GM19324 (cell line): Measurements from ENCODE around the gene FAM107B.

ENCODE experiments used
- ATAC-seq: cut with Tn5 transposase; IDR thresholded peaks from one replicate; pipeline ENCODE4 v1.9.1; 2021; ENCODE audit warnings: mild to moderate bottlenecking, moderate library complexity; ENCODE audit not compliant: unreplicated experiment, low FRiP score

FAM107B gene

GRCh38 chr10:14523286-14523685, 251.4 kb downstream of the FAM107B start:
- ATAC-seq, result no peak

- ATAC-seq, result no peak
These were observed 254.9 kb downstream of the FAM107B start for GRCh38 chr10:14519785-14520184.

GRCh38 chr10:14518149-14518548, 256.5 kb downstream of the FAM107B start:
- no peak for ATAC-seq

- no peak for ATAC-seq
These were observed 261.6 kb downstream of the FAM107B start for GRCh38 chr10:14513123-14513522.

GRCh38 chr10:14510346-14510745, 264.4 kb downstream of the FAM107B start:
- no peak for ATAC-seq

GRCh38 chr10:14508725-14509124, 266.0 kb downstream of the FAM107B start:
- no peak for ATAC-seq

- no peak for ATAC-seq
These were observed 266.9 kb downstream of the FAM107B start for GRCh38 chr10:14507781-14508180.

GRCh38 chr10:14507176-14507575, 267.5 kb downstream of the FAM107B start:
- no peak for ATAC-seq

- ATAC-seq, result no peak
These were observed 272.3 kb downstream of the FAM107B start for GRCh38 chr10:14502431-14502830.

- no peak for ATAC-seq
These were observed 274.4 kb downstream of the FAM107B start for GRCh38 chr10:14500172-14500765.

- no peak for ATAC-seq
These were observed 275.1 kb downstream of the FAM107B start for GRCh38 chr10:14499601-14499904.

- no peak for ATAC-seq
These were observed 276.4 kb downstream of the FAM107B start for GRCh38 chr10:14498326-14498725.

- ATAC-seq, result no peak
These were observed 282.9 kb downstream of the FAM107B start for GRCh38 chr10:14491811-14492210.

- ATAC-seq, result no peak
These were observed 285.0 kb downstream of the FAM107B start for GRCh38 chr10:14489522-14490177.

- no peak for ATAC-seq
These were observed 287.2 kb downstream of the FAM107B start for GRCh38 chr10:14487488-14487883.

- no peak for ATAC-seq
These were observed 287.8 kb downstream of the FAM107B start for GRCh38 chr10:14486777-14487487.

GRCh38 chr10:14485986-14486385, 288.7 kb downstream of the FAM107B start:
- no peak for ATAC-seq

GRCh38 chr10:14483417-14483816, 291.3 kb downstream of the FAM107B start:
- ATAC-seq, result no peak

- no peak for ATAC-seq
These were observed 292.9 kb downstream of the FAM107B start for GRCh38 chr10:14481752-14482151.

- ATAC-seq, result no peak
These were observed 293.7 kb downstream of the FAM107B start for GRCh38 chr10:14481014-14481413.

- ATAC-seq, result no peak
These were observed 296.1 kb downstream of the FAM107B start for GRCh38 chr10:14478604-14479003.

- ATAC-seq, result no peak
These were observed 296.5 kb downstream of the FAM107B start for GRCh38 chr10:14478201-14478600.
